HG03354 (cell line): Measurements from ENCODE around the gene ALG2.
"Not testable (repeated sequence)": the region's sequence is repeated elsewhere in the genome, so short reads cannot be mapped to it uniquely, and the experiment has no call there.

Experiments
- ATAC-seq: cut with Tn5 transposase; IDR thresholded peaks from one replicate; pipeline ENCODE4 v1.9.1; 2021; ENCODE audit warnings: mild to moderate bottlenecking; ENCODE audit not compliant: unreplicated experiment, poor library complexity, severe bottlenecking

Gene ALG2

GRCh38 chr9:99239341-99240060, 17.8 kb upstream of the ALG2 start:
- no peak for ATAC-seq

- ATAC-seq, result no peak
Measured at GRCh38 chr9:99238331-99238730, 16.6 kb upstream of the ALG2 start.

- ATAC-seq, result not testable (repeated sequence)
Measured at GRCh38 chr9:99237849-99238248, 16.1 kb upstream of the ALG2 start.

GRCh38 chr9:99237356-99237755, 15.6 kb upstream of the ALG2 start:
- ATAC-seq, result no peak

- peak; percentile 96 for ATAC-seq
Measured at GRCh38 chr9:99235926-99236634, 14.3 kb upstream of the ALG2 start.

GRCh38 chr9:99235069-99235468, 13.3 kb upstream of the ALG2 start:
- no peak for ATAC-seq

GRCh38 chr9:99234618-99235017, 12.9 kb upstream of the ALG2 start:
- no peak for ATAC-seq

- ATAC-seq, result no peak
Measured at GRCh38 chr9:99231711-99232110, 10.0 kb upstream of the ALG2 start.

GRCh38 chr9:99230206-99230605, 8.5 kb upstream of the ALG2 start:
- no peak for ATAC-seq

- no peak for ATAC-seq
Measured at GRCh38 chr9:99226054-99226453, 4.3 kb upstream of the ALG2 start.

GRCh38 chr9:99224445-99224844, 2.7 kb upstream of the ALG2 start:
- no peak for ATAC-seq

- ATAC-seq, result peak; percentile 32
Measured at GRCh38 chr9:99222416-99223270, 901 bp upstream of the ALG2 start.

- no peak for ATAC-seq
Measured at GRCh38 chr9:99221266-99221620, 499 bp downstream of the ALG2 start.

- ATAC-seq, result no peak
Measured at GRCh38 chr9:99220011-99220410, 1.7 kb downstream of the ALG2 start.

GRCh38 chr9:99216073-99216472, 5.7 kb downstream of the ALG2 start:
- no peak for ATAC-seq

GRCh38 chr9:99213197-99213596, 8.5 kb downstream of the ALG2 start:
- ATAC-seq, result no peak

GRCh38 chr9:99211746-99212145, 10.0 kb downstream of the ALG2 start:
- ATAC-seq, result peak; percentile 48

- no peak for ATAC-seq
Measured at GRCh38 chr9:99210572-99210971, 11.2 kb downstream of the ALG2 start.

- ATAC-seq, result no peak
Measured at GRCh38 chr9:99201603-99202002, 20.1 kb downstream of the ALG2 start.

- no peak for ATAC-seq
Measured at GRCh38 chr9:99199938-99200539, 21.7 kb downstream of the ALG2 start.
